Measurements from ENCODE around the gene DOCK11.
"Not testable (repeated sequence)": the region's sequence is repeated elsewhere in the genome, so short reads cannot be mapped to it uniquely, and the experiment has no call there.

DOCK11 gene

DNA sequence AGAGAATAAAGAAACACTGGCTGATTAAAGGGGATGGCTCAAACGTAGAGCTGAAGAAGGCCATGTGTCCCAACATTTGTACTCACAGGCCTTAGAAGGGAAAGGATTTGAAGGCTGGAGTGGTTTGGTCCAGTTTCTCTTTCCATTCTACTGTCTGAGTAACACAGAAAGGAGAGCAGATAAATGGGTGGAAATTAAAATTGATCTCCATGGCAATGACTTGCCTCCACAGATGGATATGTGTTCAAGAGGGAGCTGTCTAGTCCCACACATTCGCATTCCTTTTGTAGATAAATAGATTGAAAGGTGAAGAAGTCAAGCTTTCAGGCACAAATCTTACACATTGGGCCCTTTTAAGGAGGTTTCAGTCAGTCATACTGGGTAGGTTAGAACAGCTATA is 74.6 kb downstream of the DOCK11 start:
- no peak for DNase-seq (ENCODE audit: low spot score)

DNA sequence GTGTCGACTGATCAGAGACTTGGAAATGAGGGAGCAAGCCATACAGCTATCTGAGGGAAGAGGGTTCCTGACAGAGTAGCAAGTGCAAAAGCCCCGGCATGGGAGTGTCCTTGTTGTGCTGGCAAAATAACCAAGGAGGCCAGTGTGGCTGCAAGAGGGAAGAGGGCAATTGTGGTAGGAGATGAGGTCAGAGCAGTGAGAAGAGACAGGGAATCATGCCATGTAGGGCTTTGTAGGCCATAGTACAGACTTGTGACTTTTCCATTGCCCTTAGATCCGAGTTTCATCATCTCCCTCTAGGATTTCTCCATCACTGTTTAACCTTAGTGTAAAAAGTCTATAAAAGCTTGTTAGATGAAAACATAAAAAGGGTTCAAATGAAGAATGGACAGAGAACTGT is 76.2 kb downstream of the DOCK11 start:
- no peak for DNase-seq (ENCODE audit: low spot score)

DNA sequence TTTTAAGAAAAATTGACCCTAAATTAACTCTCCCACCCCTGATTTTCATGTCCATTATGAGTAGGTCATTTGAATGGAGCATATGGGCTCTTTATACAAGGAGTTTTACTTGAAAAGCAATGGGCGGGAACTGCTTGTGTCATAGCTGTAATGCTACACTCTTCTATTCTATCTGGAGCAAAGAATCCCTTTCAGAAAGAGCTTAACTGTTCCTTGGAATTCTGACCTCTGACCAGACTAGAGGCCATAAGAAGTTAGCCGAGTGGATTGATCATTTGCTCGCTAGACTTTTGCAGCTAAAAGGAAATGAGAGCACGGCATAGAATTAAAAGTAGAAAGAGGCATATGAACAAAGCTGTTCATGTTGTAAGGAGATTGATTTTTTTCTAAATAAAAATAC is 79.1 kb downstream of the DOCK11 start:
- no peak for DNase-seq (ENCODE audit: low spot score)

DNA sequence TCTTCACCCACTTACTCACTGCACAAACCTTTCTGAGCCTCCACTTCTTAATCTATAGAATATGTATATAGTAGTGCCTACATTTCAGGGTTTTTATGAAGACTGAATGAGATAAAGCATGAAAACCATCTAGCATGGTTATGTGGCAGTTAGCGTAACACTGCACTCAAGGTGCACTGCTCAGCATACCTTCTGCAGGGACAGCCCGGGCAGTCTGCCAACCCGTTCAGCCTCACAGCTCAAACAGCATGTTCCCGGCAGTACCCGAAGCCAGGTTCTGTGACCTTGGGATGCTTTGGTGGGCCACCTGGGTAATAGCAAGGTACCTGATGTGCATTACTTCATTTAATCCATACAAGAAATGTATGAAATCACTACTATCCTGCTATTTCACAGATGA is 81.4 kb downstream of the DOCK11 start:
- DNase-seq (ENCODE audit: low spot score) = no peak

DNA sequence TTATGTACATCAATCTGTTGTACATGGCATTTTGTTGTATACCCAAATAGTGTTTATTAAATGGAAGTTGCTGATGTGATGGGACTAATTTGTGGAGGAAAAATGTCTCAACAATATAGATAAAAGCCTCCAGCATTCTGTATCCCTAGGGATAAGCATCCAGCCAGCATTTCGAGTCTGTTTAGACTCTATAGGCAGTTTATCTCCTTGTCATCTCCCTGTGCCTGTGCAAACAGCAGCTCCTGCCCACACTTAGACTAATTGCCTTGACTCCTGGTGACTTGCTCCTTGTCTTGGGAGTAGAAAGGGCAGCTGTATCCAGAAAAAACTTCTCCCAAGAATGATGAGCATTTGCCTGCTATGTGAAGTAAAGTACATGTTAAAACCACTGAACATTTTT is 83.8 kb downstream of the DOCK11 start:
- no peak for DNase-seq (ENCODE audit: low spot score)

DNA sequence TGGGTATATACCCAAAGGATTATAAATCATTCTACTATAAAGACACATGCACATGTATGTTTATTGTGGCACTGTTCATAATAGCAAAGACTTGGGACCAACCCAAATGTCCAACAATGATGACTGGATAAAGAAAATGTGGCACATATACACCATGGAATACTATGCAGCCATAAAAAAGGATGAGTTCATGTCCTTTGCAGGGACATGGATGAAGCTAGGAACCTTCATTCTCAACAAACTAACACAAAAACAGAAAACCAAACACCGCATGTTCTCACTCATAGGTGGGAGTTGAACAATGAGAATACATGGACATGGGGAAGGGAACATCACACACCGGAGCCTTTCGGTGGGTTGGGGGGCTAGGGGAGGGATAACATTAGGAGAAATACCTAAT is 87.3 kb downstream of the DOCK11 start:
- DNase-seq (ENCODE audit: low spot score) = not testable (repeated sequence)

DNA sequence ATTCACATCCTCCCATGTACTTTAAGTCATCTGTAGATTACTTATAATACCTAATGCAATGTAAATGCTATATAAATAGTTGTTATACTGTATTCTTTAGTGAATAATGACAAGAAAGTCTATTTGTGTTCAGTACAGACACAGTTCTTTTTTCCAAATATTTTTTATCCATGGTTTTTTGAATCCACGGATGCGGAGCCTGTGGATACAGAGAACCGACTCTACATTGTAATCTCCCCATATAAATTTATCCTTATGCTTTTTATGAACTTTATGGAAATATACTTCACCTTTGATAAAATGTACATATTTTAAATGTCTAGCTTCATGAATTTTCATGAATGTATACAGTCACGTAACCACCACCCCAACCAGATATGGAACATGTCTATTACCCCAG is 88.2 kb downstream of the DOCK11 start:
- no peak for DNase-seq (ENCODE audit: low spot score)

DNA sequence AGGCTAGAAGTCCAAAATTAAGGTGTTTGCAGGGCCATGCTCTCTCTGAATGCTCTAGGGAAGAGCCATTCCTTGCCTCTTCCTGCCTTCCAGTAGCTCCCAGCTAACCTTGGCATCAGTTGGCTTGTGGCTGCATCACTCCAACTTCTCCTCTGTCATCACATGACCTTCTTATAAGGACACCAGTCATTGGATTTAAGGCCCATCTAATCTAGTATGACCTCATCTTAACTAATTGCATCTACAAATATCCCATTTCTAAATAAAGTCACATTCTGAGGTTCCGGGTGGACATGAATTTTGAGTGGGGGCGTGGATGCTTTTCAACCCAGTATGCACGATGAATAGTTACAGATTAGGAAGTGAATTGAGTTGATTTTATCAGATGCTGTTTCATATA is 89.7 kb downstream of the DOCK11 start:
- DNase-seq (ENCODE audit: low spot score) = no peak

DNA sequence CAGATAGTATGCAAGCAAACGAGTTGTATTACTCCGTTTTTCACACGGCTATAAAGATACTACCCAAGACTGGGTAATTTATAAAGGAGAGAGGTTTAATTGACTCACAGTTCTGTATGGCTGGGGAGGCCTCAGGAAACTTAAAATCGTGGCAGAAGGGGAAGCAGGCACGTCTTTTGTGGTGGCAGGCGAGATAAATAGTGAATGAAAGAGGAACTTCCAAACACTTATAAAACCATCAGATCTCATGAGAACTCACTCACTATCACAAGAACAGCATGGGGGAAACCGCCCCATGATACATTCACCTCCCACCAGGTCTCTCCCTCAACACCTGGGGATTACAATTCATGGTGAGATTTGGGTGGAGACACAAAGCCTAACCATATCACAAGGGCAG is 90.6 kb downstream of the DOCK11 start:
- DNase-seq (ENCODE audit: low spot score) = not testable (repeated sequence)

DNA sequence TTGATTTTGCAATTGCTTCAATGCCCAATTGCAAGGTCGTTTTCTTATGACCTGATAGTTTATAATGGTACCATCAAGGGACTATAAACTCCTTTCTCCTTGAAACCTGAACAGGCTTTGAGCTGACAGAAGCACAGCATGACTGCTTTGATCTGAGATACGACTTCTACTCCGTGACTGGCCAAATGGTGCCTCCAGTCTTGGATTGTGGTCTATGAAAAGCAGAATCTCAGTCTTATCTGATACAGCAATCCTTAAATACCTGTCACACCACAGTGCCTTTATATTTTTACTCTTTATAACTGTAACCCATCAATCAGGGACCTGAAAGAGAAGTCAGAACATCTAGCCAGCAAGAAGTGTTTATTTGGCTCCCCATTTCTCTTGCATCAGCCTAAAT is 93.1 kb downstream of the DOCK11 start:
- no peak for DNase-seq (ENCODE audit: low spot score)

DNA sequence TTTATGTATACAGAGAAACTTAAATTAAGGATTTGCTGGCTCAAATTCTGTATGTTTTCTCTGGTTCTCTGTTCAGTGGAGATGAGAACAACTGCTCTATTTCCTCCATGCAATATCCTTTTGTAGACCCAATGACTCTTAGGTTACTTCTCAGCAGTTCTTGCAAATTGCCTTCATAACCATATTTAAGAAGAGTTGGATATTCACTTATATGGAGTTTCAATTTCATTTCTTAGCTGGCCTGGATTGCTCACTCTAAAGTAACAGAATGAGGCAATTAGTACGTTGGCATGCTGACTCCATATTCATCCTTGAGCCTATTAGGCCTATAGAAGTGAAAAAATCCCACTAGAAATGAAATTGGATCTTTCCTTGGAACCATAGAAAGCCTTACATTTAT is 93.6 kb downstream of the DOCK11 start:
- DNase-seq (ENCODE audit: low spot score) = no peak

DNA sequence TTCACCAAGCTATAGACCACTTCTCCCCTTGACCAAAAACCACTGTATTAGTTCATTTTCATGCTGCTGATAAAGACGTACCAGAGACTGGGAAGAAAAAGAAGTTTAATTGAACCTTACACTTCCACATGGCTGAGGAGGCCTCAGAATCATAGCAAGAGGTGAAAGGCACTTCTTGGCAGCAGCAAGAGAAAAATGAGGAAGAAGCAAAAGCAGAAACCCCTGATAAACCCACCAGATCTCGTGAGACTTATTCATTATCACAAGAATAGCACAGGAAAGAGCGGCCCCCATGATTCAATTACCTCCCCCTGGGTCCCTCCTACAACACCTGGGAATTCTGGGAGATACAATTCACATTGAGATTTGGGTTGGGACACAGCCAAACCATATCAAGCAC is 97.8 kb downstream of the DOCK11 start:
- no peak for DNase-seq (ENCODE audit: low spot score)

DNA sequence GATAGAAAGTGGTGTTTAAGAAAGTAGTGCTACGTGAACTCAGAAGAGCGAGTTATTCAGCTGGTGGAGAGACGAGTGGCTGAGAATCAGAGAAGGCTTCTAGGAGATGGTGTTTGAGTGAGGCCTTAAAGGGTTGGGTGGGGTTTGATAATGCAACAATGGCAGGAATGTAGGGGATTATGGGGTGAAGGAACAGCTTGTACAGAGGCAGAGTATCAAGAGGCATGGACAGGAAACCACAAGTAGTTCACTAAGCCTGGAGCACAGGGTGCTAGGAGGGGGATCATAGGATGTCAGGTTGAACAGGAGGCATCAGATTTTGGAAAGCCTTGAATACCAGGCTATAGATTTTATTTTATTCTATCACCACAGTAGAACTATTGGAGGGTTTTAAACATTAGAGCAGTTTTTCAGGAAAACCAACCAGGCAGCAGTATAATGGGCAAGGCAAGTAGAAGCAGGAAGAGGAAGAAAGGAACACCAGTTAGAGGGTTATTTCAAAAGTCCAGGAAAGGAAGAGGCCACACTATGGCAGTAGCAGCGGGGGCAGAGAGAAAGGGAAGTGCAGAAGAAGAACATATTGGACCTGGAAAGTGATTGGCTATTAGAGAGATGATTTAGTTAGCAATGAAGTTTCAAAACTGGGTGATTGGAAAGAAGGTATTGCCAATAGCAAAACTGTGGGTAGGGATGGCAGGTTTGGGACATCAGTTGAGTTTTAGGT is 99.2 kb downstream of the DOCK11 start:
- DNase-seq (ENCODE audit: low spot score) = no peak

DNA sequence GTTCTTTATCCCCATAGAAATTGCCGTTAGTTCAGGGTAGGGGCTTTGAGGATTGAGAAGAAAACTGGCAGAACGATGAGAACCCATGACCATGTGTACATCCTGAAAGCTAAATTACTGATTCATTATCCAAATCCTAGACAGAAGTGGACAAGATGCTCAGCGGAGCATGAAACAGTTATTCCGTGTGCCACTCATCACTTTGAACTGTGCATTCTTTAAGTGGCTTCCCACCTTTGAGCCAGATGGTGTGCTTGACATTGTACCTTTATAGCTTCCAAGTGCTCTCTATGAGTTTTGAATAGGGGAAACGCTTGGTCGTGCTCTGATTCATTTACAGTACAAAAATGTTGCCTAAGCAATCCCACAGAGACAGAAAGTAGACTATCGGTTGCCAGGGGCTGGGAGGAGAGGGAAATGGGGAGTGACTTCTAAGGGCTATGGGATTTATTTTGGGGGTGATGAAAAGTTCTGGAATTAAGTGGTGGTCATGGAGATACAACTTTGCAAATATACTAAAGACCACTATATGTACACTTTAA is 100.0 kb downstream of the DOCK11 start:
- DNase-seq (ENCODE audit: low spot score) = no peak

DNA sequence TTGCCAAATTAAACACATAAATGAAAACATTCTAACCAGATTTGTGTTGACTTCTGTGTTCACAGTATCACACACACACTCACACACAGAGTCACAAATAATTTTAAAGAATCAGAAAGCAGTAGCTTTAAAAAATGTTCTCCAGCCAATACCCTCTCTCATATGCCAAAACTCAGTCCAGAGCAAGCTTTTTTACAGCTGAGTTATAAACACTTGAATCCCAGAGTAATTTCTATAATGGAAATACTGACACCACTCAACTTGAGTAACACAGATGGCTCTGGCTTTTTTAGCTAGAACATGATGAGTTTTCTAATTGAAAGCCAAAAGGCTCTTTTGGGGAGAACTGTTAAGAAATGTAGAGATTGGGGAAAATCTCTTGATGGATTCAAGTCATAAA is 100.8 kb downstream of the DOCK11 start:
- DNase-seq (ENCODE audit: low spot score) = no peak

DNA sequence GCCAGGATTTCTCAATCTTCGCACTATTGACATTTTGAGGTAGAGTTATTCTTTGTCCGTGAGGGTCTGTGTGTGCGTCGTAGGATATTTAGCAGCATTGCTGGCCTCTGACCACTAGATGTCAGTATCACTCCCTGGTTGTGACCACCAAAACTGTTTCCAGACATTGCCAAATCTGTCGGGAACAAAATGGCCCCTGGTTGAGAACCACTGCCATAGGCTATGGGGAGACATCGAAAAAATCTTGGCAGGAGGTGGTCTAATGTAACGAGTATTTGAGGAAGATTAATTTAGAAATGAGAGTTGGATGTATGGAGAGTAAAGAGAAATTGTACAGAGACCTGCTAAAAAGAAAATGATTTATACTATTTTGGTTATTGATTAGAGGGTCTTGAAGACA is 108.4 kb downstream of the DOCK11 start:
- DNase-seq (ENCODE audit: low spot score) = peak; percentile 56

DNA sequence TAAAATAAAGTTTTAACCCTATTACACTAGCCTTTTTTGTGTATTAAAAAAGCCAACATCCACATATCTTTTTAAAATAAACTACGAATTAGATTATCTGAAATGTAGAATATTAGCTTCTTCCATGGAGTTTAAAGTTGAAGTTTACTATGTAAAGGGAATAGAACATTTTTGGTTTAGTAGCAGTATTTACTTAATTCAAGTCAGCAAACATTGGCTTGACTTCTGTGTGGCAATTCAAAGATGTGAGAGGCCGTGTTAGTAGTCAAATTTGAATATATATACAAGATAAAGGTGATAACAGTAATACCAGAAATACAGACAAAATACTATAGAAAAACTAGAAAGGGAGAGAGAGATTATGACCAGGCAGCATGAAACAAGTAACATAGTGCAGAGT is 116.7 kb downstream of the DOCK11 start:
- DNase-seq (ENCODE audit: low spot score) = no peak

DNA sequence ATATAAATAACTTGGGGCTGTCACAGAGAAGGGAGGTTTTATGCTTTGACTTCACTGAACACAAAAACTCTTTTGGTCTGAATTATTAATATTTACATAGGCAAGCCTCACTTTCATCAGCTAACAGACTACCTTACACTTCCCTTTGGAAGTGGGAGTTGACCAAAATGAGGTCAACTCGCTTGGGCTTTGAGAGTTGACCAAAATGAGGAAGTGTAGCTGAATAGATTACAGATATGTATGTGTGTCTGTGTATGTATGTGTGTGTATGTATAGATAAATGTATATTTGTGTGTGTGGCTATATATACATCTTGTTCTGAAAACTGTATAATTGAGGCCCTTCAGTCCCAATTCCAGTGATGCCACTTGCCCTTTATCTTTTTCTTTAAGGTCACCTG is 118.5 kb downstream of the DOCK11 start:
- DNase-seq (ENCODE audit: low spot score) = no peak

DNA sequence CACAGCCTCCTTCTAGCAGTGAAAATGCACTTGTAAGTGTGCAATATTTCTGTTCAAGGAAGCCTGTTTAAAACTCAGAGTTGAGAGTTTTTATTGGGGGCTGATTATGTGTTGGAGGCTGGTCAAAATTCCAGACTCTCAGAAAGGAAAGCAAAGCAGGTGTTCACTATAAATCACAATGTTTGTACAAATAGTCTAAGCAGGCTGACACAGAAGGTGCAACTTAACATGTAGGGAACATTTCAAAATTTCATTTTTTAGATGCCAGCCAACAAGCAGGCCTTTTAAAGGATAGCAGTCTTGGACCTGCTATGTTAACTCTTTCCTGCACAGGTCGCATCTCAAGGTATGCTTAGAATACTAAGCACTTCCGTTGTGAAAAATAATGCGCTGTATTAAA is 119.5 kb downstream of the DOCK11 start:
- no peak for DNase-seq (ENCODE audit: low spot score)

DNA sequence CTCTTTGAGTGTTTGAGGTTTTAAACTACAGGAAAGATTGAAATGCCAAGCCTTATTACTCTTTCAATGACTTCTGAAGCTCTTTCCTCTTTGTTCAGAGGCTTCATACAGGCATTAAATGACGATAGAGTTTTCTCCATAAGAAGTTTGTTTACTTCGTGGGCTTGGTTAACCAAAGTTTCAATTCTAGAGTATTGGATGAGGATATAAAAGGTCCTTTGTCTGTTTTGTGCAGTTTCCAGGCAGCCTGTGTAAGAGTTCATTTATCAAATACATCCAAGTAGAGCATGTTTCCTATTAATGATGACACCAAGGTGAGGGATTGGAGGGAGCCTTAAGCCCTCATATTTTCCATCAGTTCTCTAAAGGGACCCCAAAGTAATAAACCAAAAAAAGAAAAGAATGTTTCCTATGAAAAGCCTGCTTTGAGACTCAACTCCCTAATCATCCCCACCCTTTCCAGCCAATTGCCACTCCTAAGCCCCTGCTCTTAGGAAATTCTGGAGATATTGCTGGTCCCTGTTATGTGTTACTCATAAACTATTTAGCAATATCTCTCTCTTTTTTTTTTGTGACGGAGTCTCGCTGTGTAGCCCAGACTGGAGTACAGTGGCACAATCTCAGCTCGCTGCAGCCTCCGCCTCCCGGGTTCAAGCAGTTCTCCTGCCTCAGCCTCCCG is 125.6 kb downstream of the DOCK11 start:
- no peak for DNase-seq (ENCODE audit: low spot score)

DNA sequence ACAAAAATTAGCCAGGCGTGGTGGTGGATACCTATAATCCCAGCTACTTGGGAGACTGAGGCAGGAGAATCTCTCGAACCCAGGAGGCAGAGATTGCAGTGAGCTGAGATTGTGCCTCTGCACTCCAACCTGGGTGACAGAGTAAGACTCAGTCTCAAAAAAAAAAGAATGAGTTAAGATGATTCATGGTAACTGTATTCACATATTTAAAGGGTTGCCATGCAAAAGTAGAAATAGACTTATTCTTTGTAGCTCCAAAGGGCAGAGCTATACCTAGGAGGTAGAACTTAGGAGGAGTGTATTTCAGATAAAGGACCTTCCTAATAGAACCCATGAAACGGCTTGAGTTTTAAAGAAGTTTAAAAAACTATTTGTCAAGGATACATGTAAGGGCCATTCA is 127.4 kb downstream of the DOCK11 start:
- DNase-seq (ENCODE audit: low spot score) = no peak

DNA sequence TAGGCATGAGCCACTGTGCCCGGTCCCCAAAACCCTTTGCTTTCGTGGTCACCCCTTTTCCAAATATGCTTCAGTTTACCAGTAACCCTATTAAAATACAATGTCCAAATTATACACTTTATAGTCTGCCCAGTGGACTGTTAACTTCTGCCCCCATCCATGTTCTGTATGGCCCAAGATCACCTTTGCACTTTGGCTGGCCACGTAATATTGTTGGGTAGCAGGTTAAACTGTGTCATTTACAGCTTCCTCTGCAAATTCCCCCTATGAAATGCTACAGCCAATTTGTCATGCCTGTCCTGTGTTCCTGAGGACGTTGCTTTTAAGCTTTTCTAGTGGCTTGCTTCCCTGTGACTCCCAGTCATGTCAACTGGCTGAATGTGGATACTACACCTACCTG is 130.7 kb downstream of the DOCK11 start:
- DNase-seq (ENCODE audit: low spot score) = no peak

DNA sequence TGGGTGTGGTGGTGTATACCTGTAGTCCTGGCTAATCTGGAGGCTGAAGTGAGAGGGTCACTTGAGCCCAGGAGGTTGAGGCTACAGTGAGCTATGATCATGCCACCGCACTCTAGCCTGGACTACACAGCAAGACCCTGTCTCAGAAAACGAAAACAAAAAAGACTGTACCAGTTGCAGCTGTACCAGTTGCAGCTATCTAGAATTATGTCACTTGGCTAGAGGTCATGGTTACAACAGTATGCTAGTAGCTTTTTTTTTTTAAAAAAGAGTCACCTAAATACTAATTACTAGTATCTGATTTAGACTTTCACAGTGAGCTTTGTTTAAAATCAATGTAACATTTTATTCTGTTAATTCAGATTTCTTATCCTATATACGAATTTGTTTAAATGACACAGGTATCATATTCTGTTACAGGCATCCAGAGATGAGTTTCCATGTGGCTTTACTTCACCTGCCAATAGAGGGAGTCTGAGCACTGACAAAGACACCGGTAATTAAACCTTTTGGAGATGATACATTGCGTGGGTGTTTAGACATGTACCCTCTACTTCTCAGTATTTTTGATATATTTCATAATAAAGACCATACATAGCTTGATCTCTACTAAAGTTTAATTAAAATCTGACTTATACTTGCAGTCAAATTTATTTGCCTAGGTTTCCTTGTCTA is 131.6 kb downstream of the DOCK11 start:
- DNase-seq (ENCODE audit: low spot score) = peak; percentile 28

All from LoVo (cell line).